Myocyte (in vitro differentiated cells): ENCODE data around the gene NAA25. TPM values are rescaled to one million over a fixed set of nuclear protein-coding genes. Genes with fewer than 3 reads are reported as not detected.
"Not testable (repeated sequence)": the region's sequence is repeated elsewhere in the genome, so short reads cannot be mapped to it uniquely, and the experiment has no call there.

Experiments used
- DNase-seq: peaks from one replicate; pipeline ENCODE4 v3.0.0-alpha.2; 2012; ENCODE audit warnings: low read depth
- total RNA-seq: library from RNA; depleted of rRNA; stranded (reverse); fragments of >200 nt; gene quantifications from 2 replicates; pipeline ENCODE4 v1.2.3, GENCODE V29; 2014

Gene NAA25
- total RNA-seq, 1 donor from 2014 or later, result 40.9 TPM

DNA sequence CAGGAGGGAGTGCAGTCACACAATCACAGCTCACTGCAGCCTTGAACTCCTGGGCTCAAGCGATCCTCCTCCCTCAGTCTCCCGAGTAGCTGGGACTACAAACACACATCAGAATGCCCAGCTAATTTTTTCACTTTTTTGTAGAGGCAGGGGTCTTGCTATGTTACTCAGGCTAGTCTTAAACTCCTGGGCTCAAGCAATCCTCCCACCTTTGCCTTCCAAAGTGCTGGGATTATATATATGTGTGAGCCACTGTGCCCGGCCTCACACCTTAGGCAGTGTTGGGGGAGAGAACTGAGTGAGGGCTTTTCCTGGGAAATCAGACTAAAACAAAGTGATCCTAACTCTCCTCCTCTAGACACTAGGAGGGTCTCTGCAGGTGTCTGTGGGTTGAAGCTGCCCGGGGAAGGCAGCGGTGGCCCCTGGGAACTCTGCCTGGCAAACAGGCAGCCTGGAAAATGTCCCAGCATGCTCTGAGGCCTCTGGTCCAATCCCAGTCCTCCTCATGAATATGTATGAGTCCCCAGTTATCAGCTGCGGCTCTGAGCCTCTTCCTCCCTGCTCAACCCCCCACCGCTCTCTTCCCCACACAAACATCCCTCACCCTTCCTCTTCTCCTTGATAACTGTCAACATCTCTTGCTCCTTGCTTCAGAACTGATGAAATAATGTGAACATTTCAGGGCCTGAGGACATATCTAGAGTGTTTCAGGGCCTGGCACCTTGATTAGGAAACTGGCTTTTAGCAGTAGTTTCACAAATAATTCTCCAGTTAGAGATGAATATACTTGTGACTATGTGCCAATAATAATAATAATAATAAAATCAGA is 7.9 kb upstream of the NAA25 start:
- peak; percentile 49 for DNase-seq

- DNase-seq, result no peak
Measured at GRCh38 chr12:112115259-112116045, 6.9 kb upstream of the NAA25 start.

DNA sequence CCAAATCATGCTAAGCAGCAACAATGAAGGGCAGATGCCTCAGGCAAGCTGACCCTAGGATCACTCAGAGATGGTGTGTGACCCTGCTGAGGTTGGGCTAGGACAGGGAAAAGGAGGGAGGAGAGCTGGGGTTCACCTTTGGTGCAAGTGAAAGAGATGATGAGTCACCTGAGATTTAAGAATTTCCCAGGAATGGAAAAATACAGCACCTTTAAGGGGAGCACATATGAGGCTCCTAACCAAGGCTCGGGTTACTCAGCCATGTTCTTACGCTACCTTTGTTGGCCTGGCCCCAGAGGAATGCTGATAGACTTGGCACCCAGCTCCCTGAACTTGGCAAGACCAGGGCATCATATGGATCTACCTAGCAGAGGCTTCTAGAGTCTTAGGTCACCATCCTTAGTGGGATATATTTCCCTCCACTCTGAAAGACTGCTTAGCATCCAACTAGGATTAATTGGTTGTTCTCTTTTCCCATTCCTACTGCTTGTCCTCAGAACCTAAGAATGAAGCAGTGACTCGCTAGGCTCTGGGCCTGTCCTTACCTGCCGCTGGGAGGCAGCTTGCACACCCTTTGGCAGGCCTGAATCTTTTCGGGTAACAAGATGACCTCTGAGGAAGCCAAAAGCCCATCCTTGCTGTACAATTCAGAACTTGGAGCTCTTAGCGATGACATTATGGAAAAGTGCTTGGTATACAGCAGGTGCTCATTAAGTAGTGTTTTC is 4.0 kb upstream of the NAA25 start:
- DNase-seq, result no peak

DNA sequence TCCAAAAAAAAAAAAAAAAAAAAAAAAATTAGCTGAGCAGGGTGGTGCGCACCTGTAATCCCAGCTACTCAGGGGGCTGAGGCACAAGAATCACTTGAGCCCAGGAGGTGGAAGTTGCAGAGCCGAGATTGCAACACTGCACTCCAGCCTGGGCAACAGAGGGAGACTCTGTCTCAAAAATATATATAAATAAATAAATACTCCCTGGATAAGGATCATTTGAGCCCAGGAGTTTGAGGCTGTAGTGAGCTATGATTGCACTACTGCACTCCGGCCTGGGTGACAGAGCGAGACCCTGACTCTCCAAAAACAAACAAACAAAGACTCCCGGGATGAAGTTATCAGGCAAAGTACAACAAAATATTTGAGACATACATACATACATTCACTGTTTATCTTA is 3.3 kb upstream of the NAA25 start:
- no peak for DNase-seq

GRCh38 chr12:112110787-112111662 is 2.4 kb upstream of the NAA25 start:
- DNase-seq, result not testable (repeated sequence)

GRCh38 chr12:112107306-112108201 is 1.0 kb downstream of the NAA25 start:
- DNase-seq, result peak; percentile 80

GRCh38 chr12:112105891-112106290 is 2.7 kb downstream of the NAA25 start:
- DNase-seq, result no peak

DNA sequence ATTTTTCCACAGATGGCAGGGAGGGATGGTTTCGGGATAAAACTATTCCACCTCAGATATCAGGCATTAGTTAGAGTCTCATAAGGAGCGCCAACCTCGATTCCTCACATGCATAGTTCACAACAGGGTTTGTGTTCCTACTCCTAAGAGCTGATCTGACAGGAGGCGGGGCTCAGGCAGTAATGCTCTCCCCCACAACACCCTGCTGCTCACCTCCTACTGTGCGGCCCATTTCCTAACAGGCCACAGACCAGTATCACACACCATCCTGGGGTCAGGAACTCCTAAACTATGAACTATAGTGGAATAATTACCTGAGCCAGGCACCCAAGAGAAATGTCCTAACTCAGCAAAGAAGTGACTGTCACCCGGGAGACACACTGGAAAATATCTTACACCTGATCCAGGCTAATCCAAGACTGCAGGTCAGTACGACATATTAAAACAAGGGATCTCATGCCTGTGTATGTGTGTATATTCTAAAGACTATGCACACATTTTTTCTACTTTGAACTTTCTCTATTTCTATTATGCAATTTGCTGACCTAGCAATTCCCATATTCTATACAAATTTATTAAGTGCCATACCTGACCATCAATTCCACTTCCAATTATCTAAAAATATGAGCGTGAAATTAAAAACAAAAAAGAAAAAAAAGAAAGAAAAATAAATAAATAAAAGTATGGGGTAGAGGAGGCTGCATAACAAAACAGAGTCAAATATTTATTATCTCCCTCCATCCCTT is 4.7 kb downstream of the NAA25 start:
- DNase-seq, result no peak

GRCh38 chr12:112102746-112103145 is 5.8 kb downstream of the NAA25 start:
- DNase-seq, result not testable (repeated sequence)

DNA sequence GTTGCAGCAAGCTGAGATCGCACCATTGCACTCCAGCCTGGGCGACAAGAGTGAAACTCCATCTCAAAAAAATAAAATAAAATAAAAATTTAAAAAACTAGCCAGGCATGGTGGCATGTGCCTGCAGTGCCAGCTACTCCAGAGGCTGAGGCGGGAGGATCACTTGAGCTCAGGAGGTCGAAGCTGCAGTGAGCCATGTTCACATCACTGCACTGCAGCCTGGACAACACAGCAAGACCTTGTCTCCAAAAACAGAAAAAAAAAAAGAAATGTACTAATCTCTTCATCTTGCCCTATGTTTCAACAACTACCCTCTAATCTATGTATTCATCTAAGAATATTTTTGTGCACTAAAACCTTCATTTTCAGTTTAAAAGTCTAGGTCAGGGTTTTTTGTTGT is 6.5 kb downstream of the NAA25 start:
- DNase-seq, result no peak

- DNase-seq, result not testable (repeated sequence)
Measured at GRCh38 chr12:112100500-112100899, 8.1 kb downstream of the NAA25 start.

DNA sequence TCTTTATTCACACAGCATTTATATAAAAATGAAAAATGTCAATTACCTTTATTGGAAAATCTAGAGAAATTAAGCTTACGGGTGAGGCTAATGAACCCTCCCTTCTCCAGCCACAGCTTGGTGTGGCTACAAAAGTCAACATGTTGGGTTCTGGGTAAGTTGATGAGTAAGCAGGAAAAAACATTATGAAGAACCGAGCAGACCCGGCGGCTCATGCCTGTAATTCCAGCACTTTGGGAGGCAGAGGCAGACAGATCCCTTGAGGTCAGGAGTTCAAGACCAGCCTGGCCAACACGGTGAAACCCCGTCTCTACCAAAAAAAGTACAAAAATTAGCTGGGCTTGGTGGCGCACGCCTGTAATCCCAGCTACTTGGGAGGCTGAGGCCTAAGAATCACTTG is 10.9 kb downstream of the NAA25 start:
- no peak for DNase-seq

GRCh38 chr12:112096667-112097066 is 11.9 kb downstream of the NAA25 start:
- DNase-seq, result peak; percentile 12

DNA sequence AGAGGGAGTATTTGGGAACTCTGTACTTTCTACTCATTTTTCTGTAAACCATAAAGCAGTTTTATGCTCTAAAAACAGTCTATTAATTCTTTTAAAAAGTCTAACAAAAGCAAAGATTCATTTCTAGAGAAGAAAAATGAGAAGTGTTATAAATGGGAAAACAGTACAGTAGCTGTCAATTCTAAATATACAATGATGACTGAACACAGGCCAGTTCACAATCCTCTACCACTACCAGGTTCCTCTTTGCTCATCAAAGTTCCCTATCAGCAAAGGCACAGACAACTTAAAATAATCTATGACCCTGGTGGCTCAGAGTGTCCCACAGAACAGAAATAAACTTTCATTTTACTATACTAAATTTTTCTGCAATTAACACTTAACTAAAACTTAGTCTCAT is 12.5 kb downstream of the NAA25 start:
- peak; percentile 16 for DNase-seq

DNA sequence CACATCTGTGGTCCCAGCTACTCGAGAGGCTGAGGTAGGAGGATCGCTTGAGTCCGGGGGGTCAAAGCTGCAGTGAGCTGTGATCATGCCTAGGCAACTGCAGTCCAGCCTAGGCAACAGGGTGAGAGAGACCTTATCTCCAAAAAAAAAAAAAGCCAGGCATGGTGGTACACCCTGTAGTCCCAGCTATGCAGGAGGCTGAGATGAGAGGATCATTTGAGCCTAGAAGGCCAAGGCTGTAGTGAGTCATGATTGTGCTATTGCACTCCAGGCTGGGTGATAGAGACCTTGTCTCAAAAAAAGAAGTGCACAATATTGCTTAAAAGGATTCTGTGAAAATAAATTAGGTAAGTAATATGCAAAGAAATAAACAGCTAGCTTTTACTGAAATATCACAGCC is 17.0 kb downstream of the NAA25 start:
- no peak for DNase-seq

DNA sequence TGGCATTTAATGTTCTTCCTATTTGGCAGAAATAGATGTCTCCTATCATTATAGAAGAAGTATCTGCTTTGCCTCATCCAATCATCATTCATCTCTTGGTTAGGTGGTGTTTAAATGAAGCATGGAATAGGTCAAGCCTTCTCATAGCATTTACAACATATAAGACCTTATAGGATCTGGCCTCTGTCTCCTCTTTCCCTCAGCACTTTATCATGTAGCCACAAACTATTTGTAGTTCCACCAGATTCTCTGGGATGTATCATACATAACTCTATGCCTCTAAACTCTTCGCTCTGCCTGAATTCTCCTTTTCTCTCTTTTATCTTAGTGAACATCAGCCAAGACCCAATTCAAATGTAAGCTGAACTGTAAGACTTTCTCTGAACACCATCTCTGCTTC is 20.7 kb downstream of the NAA25 start:
- DNase-seq, result no peak

DNA sequence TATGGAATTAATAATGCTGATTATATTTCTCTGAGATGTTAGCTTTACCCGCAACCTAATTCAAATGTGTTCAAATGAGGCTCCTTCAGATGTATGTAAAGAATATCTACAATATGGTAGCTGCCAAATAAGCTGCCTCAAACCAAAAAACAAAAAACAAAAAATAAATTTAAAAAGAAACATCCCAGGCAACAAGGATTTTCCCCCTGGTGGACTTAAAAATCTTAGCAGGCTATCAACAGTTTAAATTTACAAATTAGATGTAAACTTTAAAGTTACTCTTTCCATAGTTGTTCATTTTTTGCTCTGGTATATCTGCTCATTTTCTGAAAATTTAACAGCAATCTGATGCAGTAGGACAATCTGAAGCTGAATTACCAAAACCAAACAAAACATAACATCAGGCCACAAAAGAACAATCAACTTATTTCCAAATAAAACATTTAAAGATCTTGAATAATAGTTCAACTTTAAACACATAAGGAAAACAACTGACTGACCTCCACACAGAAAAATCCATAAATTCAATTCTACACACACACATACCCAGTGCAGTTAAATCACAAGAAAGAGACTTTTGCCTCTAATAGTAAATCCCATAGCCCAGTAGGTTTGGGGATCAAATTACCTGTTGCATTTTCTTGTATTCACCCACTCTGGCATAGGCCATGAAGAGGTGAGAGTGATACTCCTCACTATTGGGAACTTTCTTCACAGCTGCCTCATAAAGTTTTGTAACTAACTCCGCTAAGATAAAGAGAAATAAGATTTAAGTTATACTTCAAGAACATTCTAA is 21.3 kb downstream of the NAA25 start:
- DNase-seq, result no peak

GRCh38 chr12:112066566-112066965 is 42.0 kb downstream of the NAA25 start:
- no peak for DNase-seq
